C4-2B (cell line): ENCODE measurements around the gene HIVEP3.

Source experiments
- ZFX ChIP-seq: fragments of 450-650 bp; IDR thresholded peaks from 2 replicates; pipeline ENCODE4 v1.6.1; 2017
- TF ChIP-seq, protein P1 (sequence below): fragments of 450-650 bp; conservative IDR thresholded peaks from 2 replicates; pipeline ENCODE4 v1.5.1; 2017; ENCODE audit warnings: mild to moderate bottlenecking

DNA sequence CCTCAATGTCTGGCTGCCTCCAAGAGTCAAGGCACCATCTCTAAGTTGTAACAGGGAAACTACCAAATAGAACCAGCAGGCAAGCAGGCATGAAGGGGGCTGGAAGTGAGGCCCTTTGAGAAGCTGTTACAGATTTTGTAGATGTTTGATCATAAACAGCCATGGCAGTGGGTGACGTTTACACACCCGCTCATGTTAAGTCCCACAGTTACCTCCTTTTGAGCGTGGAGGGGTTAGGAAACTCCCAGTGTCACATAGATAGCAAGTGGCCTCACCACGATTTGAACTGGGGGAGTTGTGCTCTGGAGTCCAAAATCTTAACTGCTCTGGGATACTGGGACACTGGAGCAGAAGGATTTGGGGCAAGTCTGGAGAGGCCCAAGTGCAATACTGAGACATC is 192.4 kb downstream of the HIVEP3 start:
- TF ChIP-seq, protein P1, sequence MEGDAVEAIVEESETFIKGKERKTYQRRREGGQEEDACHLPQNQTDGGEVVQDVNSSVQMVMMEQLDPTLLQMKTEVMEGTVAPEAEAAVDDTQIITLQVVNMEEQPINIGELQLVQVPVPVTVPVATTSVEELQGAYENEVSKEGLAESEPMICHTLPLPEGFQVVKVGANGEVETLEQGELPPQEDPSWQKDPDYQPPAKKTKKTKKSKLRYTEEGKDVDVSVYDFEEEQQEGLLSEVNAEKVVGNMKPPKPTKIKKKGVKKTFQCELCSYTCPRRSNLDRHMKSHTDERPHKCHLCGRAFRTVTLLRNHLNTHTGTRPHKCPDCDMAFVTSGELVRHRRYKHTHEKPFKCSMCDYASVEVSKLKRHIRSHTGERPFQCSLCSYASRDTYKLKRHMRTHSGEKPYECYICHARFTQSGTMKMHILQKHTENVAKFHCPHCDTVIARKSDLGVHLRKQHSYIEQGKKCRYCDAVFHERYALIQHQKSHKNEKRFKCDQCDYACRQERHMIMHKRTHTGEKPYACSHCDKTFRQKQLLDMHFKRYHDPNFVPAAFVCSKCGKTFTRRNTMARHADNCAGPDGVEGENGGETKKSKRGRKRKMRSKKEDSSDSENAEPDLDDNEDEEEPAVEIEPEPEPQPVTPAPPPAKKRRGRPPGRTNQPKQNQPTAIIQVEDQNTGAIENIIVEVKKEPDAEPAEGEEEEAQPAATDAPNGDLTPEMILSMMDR, result no peak
- no peak for TF ChIP-seq ZFX
